ENCODE data around the gene DRAP1. TPM values are rescaled to one million over a fixed set of nuclear protein-coding genes. Genes with fewer than 3 reads are reported as not detected.

DRAP1 gene
- total and polyA plus RNA-seq, 9 of the 15 experiments (the other 6 are each of a cell fraction or from before 2014, with no cell fraction given), result 9.6 to 200 (median 92.9) TPM

DNA sequence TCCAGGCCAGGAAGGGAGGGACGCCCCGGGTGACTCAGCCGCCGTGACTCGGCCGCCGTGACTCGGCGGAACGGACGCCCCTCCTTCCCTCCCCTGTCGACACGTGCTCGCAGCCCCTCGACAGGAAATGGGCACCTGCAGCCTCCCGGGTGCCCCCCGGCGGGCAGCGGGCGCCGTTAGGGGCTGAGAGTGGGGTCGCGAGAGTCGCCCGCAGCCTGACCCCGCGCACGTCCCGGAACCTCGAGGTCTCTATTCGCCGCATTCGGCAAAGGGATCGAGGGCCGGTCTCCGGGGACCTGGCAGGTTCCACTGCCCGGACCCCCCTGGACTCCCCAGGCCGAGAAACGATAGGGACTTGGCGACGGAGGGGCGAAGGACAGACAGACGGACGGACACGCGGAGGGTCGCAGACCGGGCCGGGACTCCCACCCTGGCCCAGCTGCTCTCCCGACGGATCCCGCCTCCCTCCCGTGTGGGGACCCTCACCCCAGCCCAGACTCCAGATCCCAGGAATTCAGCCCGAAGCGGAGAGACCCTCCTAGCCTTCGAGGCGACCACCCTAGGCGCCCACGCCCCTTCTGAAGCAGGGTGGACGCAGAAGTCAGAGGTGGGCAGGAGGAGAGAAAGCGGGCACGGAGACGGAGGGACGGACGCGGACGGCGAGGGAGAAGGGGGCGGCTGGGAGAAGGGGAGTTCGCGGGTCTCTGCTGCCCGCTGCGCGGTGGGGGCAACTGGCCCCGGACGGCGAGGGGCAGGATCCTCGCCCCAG is 19.7 kb upstream of the DRAP1 start (continued):
- TF ChIP-seq, protein P1, sequence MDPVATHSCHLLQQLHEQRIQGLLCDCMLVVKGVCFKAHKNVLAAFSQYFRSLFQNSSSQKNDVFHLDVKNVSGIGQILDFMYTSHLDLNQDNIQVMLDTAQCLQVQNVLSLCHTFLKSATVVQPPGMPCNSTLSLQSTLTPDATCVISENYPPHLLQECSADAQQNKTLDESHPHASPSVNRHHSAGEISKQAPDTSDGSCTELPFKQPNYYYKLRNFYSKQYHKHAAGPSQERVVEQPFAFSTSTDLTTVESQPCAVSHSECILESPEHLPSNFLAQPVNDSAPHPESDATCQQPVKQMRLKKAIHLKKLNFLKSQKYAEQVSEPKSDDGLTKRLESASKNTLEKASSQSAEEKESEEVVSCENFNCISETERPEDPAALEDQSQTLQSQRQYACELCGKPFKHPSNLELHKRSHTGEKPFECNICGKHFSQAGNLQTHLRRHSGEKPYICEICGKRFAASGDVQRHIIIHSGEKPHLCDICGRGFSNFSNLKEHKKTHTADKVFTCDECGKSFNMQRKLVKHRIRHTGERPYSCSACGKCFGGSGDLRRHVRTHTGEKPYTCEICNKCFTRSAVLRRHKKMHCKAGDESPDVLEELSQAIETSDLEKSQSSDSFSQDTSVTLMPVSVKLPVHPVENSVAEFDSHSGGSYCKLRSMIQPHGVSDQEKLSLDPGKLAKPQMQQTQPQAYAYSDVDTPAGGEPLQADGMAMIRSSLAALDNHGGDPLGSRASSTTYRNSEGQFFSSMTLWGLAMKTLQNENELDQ (CRISPR knock-in tag; IDR thresholded peaks at IDR 0.05; ENCODE audit: borderline replicate concordance), result no peak
- TF ChIP-seq ZNF143 (CRISPR knock-in tag; IDR thresholded peaks at IDR 0.05) (no peak), NR2F6 (CRISPR knock-in tag; IDR thresholded peaks at IDR 0.05) (no peak), ZNF121 (CRISPR knock-in tag; conservative IDR thresholded peaks at IDR 0.05) (no peak), NCOA2 (IDR thresholded peaks at IDR 0.05; ENCODE audit: partially characterized antibody in 2 of 2) (no peak), MCM7 (IDR thresholded peaks at IDR 0.05) (no peak), CBFA2T3 (IDR thresholded peaks at IDR 0.05) (no peak), NCOR1 (IDR thresholded peaks at IDR 0.05) (peak; percentile 52), CBX1 (IDR thresholded peaks at IDR 0.05; ENCODE audit: low read depth) (no peak), L3MBTL2 (IDR thresholded peaks at IDR 0.05) (peak; percentile 99), YY1 (IDR thresholded peaks at IDR 0.05; ENCODE audit: borderline replicate concordance in 1 of 3, control insufficient read depth in 1 of 3, extremely low read depth in 1 of 3, insufficient read depth in 3 of 3, insufficient read length in 1 of 3, insufficient replicate concordance in 2 of 3, low read depth in 1 of 3, low read length in 2 of 3) (peak in 2 of 3 experiments; percentile 27 to 36), ZNF175 (CRISPR knock-in tag; IDR thresholded peaks at IDR 0.05; ENCODE audit: low read depth) (no peak), CC2D1A (IDR thresholded peaks at IDR 0.05) (0 out of 2 replicates have a peak, but pooled peaks have one; percentile 29), RBM15 (IDR thresholded peaks at IDR 0.05; ENCODE audit: insufficient read depth, low read length) (no peak), TAF1 (IDR thresholded peaks at IDR 0.05; ENCODE audit: control insufficient read depth, extremely low read depth, insufficient read depth, low read length, severe bottlenecking) (peak; percentile 57), MED1 (CRISPR knock-in tag; IDR thresholded peaks at IDR 0.05; ENCODE audit: borderline replicate concordance) (no peak), KDM2B (CRISPR knock-in tag; IDR thresholded peaks at IDR 0.05) (0 out of 2 replicates have a peak, but pooled peaks have one; percentile 82), RBBP5 (IDR thresholded peaks at IDR 0.05; ENCODE audit: borderline replicate concordance, insufficient read depth, low read length, poor library complexity, severe bottlenecking) (peak; percentile 72), HNRNPH1 (optimal IDR thresholded peaks at IDR 0.05; ENCODE audit: low read depth, low read length) (peak; percentile 77)
- TF ChIP-seq, protein P2, sequence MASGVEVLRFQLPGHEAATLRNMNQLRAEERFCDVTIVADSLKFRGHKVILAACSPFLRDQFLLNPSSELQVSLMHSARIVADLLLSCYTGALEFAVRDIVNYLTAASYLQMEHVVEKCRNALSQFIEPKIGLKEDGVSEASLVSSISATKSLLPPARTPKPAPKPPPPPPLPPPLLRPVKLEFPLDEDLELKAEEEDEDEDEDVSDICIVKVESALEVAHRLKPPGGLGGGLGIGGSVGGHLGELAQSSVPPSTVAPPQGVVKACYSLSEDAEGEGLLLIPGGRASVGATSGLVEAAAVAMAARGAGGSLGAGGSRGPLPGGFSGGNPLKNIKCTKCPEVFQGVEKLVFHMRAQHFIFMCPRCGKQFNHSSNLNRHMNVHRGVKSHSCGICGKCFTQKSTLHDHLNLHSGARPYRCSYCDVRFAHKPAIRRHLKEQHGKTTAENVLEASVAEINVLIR (CRISPR knock-in tag; IDR thresholded peaks at IDR 0.05), result no peak
- TF ChIP-seq, protein P3, sequence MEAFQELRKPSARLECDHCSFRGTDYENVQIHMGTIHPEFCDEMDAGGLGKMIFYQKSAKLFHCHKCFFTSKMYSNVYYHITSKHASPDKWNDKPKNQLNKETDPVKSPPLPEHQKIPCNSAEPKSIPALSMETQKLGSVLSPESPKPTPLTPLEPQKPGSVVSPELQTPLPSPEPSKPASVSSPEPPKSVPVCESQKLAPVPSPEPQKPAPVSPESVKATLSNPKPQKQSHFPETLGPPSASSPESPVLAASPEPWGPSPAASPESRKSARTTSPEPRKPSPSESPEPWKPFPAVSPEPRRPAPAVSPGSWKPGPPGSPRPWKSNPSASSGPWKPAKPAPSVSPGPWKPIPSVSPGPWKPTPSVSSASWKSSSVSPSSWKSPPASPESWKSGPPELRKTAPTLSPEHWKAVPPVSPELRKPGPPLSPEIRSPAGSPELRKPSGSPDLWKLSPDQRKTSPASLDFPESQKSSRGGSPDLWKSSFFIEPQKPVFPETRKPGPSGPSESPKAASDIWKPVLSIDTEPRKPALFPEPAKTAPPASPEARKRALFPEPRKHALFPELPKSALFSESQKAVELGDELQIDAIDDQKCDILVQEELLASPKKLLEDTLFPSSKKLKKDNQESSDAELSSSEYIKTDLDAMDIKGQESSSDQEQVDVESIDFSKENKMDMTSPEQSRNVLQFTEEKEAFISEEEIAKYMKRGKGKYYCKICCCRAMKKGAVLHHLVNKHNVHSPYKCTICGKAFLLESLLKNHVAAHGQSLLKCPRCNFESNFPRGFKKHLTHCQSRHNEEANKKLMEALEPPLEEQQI (IDR thresholded peaks at IDR 0.05), result no peak
